ENCODE data around the gene GPR137C. TPM values are rescaled to one million over a fixed set of nuclear protein-coding genes. Genes with fewer than 3 reads are reported as not detected.

Gene GPR137C
- total RNA-seq, 1 donor from 2014 or later, result 1.1 TPM

- Histone ChIP-seq H4K20me1 (ENCODE audit: insufficient read depth, low read length) (no peaks in the 10 kb centered on the region), H3K9me3 (ENCODE audit: insufficient read depth, low read depth, low read length) (no peaks in the 10 kb centered on the region), H3K27me3 (ENCODE audit: insufficient read depth, low read length) (no peaks in the 10 kb centered on the region), H3K4me1 (ENCODE audit: insufficient read depth, low read length) (no peaks in the 10 kb centered on the region), H3K4me2 (ENCODE audit: low read length) (no peak overlapping the region), H3K9ac (ENCODE audit: low read length) (no peak overlapping the region), H3K79me2 (ENCODE audit: insufficient read depth, low read length) (no peaks in the 10 kb centered on the region), H3K36me3 (ENCODE audit: insufficient read depth, low read length) (peaks cover 5% of the 10 kb centered on the region), H3K27ac (ENCODE audit: low read depth, low read length) (no peak overlapping the region), H2AFZ (ENCODE audit: low read depth, low read length) (no peak overlapping the region), H3K4me3 (ENCODE audit: insufficient read depth, low read depth, low read length) (no peak overlapping the region)
- H3K4me3 Mint-ChIP-seq (ENCODE audit: unreplicated experiment), result no peak overlapping the region
- no peaks in the 10 kb centered on the region for H3K4me1 Mint-ChIP-seq (ENCODE audit: low read depth, unreplicated experiment)
- no peak overlapping the region for H3K27ac Mint-ChIP-seq (ENCODE audit: unreplicated experiment)
- DNase-seq (ENCODE audit: low read depth), result no peak
- TF ChIP-seq EZH2 (IDR thresholded peaks at IDR 0.05; ENCODE audit: insufficient read depth, low read length) (no peak), CTCF (IDR thresholded peaks at IDR 0.05; ENCODE audit: insufficient read depth, low read depth, low read length) (no peak)
- H3K9me3 Mint-ChIP-seq (ENCODE audit: unreplicated experiment), result no peaks in the 10 kb centered on the region
- H3K27me3 Mint-ChIP-seq (ENCODE audit: low read depth, unreplicated experiment), result no peaks in the 10 kb centered on the region
- no peak for FAIRE-seq
- no peaks in the 10 kb centered on the region for H3K36me3 Mint-ChIP-seq (ENCODE audit: low read depth, unreplicated experiment)
Measured at GRCh38 chr14:52660325-52660724, 107.7 kb downstream of the GPR137C start.

GRCh38 chr14:52660832-52661231 is 108.2 kb downstream of the GPR137C start:
- Mint-ChIP-seq H3K27me3 (ENCODE audit: low read depth, unreplicated experiment) (no peaks in the 10 kb centered on the region), H3K36me3 (ENCODE audit: low read depth, unreplicated experiment) (no peaks in the 10 kb centered on the region), H3K9me3 (ENCODE audit: unreplicated experiment) (no peaks in the 10 kb centered on the region), H3K4me1 (ENCODE audit: low read depth, unreplicated experiment) (no peaks in the 10 kb centered on the region), H3K4me3 (ENCODE audit: unreplicated experiment) (no peak overlapping the region), H3K27ac (ENCODE audit: unreplicated experiment) (no peak overlapping the region)
- H3K27ac ChIP-seq (ENCODE audit: low read depth, low read length), result no peak overlapping the region
- H3K36me3 ChIP-seq (ENCODE audit: insufficient read depth, low read length), result peaks cover 10% of the 10 kb centered on the region
- H3K9ac ChIP-seq (ENCODE audit: low read length), result no peak overlapping the region
- no peaks in the 10 kb centered on the region for H3K27me3 ChIP-seq (ENCODE audit: insufficient read depth, low read length)
- H3K9me3 ChIP-seq (ENCODE audit: insufficient read depth, low read depth, low read length), result no peaks in the 10 kb centered on the region
- TF ChIP-seq EZH2 (IDR thresholded peaks at IDR 0.05; ENCODE audit: insufficient read depth, low read length), result no peak
- TF ChIP-seq CTCF (IDR thresholded peaks at IDR 0.05; ENCODE audit: insufficient read depth, low read depth, low read length), result no peak
- DNase-seq (ENCODE audit: low read depth) (no peak), FAIRE-seq (no peak)
- H3K4me2 ChIP-seq (ENCODE audit: low read length), result no peak overlapping the region
- H2AFZ ChIP-seq (ENCODE audit: low read depth, low read length), result no peak overlapping the region
- H3K4me1 ChIP-seq (ENCODE audit: insufficient read depth, low read length), result no peaks in the 10 kb centered on the region
- no peaks in the 10 kb centered on the region for H4K20me1 ChIP-seq (ENCODE audit: insufficient read depth, low read length)
- no peaks in the 10 kb centered on the region for H3K79me2 ChIP-seq (ENCODE audit: insufficient read depth, low read length)
- no peak overlapping the region for H3K4me3 ChIP-seq (ENCODE audit: insufficient read depth, low read depth, low read length)

- Histone ChIP-seq H2AFZ (ENCODE audit: low read depth, low read length) (no peak overlapping the region), H3K79me2 (ENCODE audit: insufficient read depth, low read length) (no peaks in the 10 kb centered on the region), H3K9me3 (ENCODE audit: insufficient read depth, low read depth, low read length) (no peaks in the 10 kb centered on the region), H3K4me1 (ENCODE audit: insufficient read depth, low read length) (no peaks in the 10 kb centered on the region), H3K4me3 (ENCODE audit: insufficient read depth, low read depth, low read length) (no peak overlapping the region), H4K20me1 (ENCODE audit: insufficient read depth, low read length) (no peaks in the 10 kb centered on the region), H3K27me3 (ENCODE audit: insufficient read depth, low read length) (no peaks in the 10 kb centered on the region), H3K4me2 (ENCODE audit: low read length) (no peak overlapping the region), H3K9ac (ENCODE audit: low read length) (no peak overlapping the region), H3K27ac (ENCODE audit: low read depth, low read length) (no peak overlapping the region), H3K36me3 (ENCODE audit: insufficient read depth, low read length) (peaks cover 15% of the 10 kb centered on the region)
- Mint-ChIP-seq H3K27ac (ENCODE audit: unreplicated experiment) (no peak overlapping the region), H3K9me3 (ENCODE audit: unreplicated experiment) (no peaks in the 10 kb centered on the region), H3K36me3 (ENCODE audit: low read depth, unreplicated experiment) (no peaks in the 10 kb centered on the region), H3K27me3 (ENCODE audit: low read depth, unreplicated experiment) (no peaks in the 10 kb centered on the region), H3K4me1 (ENCODE audit: low read depth, unreplicated experiment) (no peaks in the 10 kb centered on the region), H3K4me3 (ENCODE audit: unreplicated experiment) (no peak overlapping the region)
- FAIRE-seq (no peak), DNase-seq (ENCODE audit: low read depth) (no peak)
- TF ChIP-seq CTCF (IDR thresholded peaks at IDR 0.05; ENCODE audit: insufficient read depth, low read depth, low read length) (no peak), EZH2 (IDR thresholded peaks at IDR 0.05; ENCODE audit: insufficient read depth, low read length) (no peak)
Measured at GRCh38 chr14:52661314-52661713, 108.7 kb downstream of the GPR137C start.

Data from astrocyte (in vitro differentiated cells and primary cell).